Frontal cortex (tissue), 4 donors: Measurements from ENCODE around the gene TOP3A. TPM values are rescaled to one million over a fixed set of nuclear protein-coding genes. Genes with fewer than 3 reads are reported as not detected.
"Not testable (repeated sequence)": the region's sequence is repeated elsewhere in the genome, so short reads cannot be mapped to it uniquely, and the experiment has no call there.

Experiments used
- DNase-seq, 2 donors: peaks; one replicate each; pipeline ENCODE4 v3.0.0; 2012; ENCODE audit warnings: low spot score in 2 of 2
- FAIRE-seq: peaks from 2 replicates; lab custom pipeline; 2012; peaks lifted over from hg19 to GRCh38; lab: Jason Lieb, UNC
- total RNA-seq: library from RNA; depleted of rRNA; stranded (reverse); fragments of >200 nt; gene quantifications from one replicate; pipeline ENCODE4 v1.2.3, GENCODE V29; 2014
- donor health status: control.
- donor health status: control.
- donor health status: control.

The TOP3A gene
- total RNA-seq: 36.3 TPM

DNA sequence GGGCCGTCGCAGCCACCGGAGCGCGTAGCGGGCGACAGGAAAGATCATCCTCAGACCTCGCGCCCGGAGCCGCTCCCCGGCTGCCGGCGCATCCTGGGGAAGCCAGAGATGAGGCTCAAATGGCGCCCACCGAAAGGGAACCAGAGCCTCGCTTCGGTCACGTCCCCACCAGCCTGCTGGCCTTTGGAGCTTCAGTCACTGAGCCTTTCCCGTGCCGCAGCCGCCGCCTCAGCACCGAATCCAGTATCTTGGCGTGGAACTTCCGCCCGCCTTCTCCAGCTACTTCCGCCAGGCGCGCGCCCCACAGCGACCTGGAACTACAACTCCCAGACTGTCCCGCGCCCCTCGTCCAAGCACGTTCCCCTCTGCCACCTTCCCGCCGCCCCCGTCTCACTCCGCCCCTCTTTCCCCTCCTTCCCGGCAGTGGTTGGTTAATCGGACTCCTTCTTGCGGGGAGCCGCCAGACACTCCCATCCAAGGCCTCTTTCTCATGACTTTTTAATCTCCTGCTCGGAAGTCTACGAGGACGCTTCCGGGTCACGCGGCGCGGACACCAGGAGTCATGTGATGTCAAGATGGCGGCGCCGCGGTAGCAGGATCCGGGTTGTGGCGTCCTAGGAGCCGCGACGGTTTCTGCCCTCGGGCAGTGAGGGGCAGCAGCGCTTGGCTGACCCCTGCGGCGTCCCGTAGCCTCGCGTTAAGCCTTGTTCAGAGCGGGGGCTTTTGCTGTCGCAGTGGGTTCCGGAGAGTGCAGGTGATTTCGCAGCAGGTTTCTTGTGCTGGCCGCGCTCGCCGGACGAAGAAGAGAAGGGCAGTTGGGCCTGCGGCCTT, at the start of gene TOP3A, which contains the start of gene SMCR8:
Gene TOP3A (minus strand): TSS at position 264 of the 831 bp plus-strand sequence. CDS start 216 bp downstream, at position 48.
Gene SMCR8 (plus strand): TSS at position 563 of the 831 bp plus-strand sequence. CDS start 497 bp downstream, outside the sequence.
- FAIRE-seq: no peak
- DNase-seq: peak; percentile 82 to 89

- DNase-seq (no peak), FAIRE-seq (no peak)
These were observed 49.4 kb upstream of the TOP3A start for GRCh38 chr17:18364166-18364565.

- DNase-seq (peak; percentile 91 to 94), FAIRE-seq (no peak)
These were observed 48.6 kb upstream of the TOP3A start, which contains the start of gene SHMT1 for GRCh38 chr17:18363101-18364049. Gene SHMT1 (minus strand): TSS chr17:18363550. CDS start chr17:18355981, 7,569 bp downstream.

- FAIRE-seq (no peak), DNase-seq (peak; percentile 64 to 78)
These were observed 47.9 kb upstream of the TOP3A start for GRCh38 chr17:18362698-18363100.

GRCh38 chr17:18361837-18362697, 47.3 kb upstream of the TOP3A start:
- peak in 1 of 2 donors; percentile 36 for DNase-seq
- no peak for FAIRE-seq

DNA sequence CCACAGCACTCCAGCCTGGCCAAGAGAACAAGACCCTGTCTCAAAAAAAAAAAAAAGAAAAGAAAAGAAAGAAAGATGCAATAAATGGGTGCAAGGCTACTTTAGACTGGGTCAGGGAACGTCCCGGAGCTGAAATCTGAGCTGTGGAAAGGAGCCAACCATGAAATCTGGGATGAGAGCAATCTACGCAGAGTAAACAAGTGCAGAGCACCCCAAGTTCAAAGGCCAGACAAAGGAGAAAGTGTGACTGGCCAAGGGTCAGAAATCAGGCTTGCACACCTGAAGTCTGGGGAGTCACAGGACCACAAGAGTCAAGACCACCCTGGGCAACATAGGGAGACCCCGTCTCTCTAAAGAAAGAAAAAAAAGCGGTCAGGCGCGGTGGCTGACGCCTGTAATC, 45.7 kb upstream of the TOP3A start:
- FAIRE-seq (no peak), DNase-seq (no peak)

GRCh38 chr17:18356624-18357023, 41.8 kb upstream of the TOP3A start:
- DNase-seq: no peak
- no peak for FAIRE-seq

GRCh38 chr17:18353541-18353940, 38.7 kb upstream of the TOP3A start:
- FAIRE-seq (no peak), DNase-seq (no peak)

DNA sequence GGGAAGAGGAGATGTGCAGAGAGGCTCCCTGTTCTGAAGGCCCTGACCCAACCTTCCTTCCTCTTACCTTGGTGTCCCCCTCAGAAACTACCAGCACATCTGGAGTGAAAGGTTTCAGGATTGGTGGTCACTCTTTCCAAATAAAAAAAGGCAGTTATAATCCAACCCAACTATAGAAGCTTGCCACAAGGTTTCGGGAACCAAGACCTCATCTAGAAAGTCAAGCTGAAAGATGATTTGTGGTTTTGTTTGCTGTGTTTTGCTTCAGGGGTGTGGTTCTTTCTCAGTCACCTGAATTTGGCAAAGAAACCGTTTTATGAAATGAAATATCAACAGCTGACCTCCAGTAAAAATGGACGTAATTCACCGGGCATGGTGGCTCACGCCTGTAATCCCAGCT, 29.2 kb upstream of the TOP3A start:
- FAIRE-seq (no peak), DNase-seq (no peak)

GRCh38 chr17:18339933-18340332, 25.1 kb upstream of the TOP3A start:
- FAIRE-seq (no peak), DNase-seq (no peak)

- not testable (repeated sequence) for DNase-seq, FAIRE-seq
These were observed 23.4 kb upstream of the TOP3A start for GRCh38 chr17:18338158-18338557.

DNA sequence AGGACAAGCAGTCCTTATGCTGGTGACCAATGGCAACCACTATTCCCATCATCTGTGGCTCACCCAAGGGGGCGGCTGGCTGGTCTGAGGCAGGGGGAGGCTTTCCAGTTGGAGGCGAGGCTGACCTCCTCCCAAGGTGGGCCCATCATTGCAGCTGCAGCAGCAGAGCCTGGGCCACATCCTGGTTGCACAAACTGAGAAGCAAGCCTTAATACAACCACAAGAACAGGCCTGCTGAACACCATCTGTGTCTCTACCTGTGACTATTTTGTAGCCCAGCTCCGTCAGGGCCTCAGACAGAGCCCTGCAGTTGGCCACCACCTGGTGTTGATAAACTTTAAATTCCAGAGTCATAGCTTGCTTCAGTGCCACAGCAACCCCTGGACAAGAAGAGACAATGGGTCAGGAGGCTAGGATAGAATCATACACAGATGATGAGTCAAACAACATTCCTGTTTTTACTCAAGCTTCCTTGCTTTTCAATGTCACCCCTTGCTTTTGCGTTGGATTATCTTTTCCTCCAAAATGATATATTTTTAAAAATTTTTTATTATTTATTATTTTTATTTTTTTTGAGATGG, 18.2 kb upstream of the TOP3A start:
- FAIRE-seq: no peak
- DNase-seq: no peak

DNA sequence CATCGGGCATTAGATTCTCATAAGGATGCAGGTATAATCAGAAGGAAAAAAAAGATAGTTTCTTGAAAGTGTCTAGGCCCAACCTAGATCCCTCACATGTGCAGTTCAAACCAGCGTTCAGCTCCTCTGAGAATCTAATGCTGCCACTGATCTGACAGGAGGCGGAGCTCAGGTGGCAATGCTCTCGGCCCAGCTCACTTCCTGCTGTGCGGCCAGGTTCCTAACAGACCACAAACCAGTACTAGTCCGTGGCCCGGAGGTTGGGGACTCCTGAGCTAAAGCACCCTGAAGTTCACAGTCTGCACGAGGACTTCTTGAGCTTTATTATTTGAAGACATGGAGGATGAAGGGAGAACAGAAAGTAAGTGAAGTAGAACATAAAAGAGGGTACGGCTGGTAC, 17.1 kb upstream of the TOP3A start:
- FAIRE-seq (no peak), DNase-seq (no peak)

DNA sequence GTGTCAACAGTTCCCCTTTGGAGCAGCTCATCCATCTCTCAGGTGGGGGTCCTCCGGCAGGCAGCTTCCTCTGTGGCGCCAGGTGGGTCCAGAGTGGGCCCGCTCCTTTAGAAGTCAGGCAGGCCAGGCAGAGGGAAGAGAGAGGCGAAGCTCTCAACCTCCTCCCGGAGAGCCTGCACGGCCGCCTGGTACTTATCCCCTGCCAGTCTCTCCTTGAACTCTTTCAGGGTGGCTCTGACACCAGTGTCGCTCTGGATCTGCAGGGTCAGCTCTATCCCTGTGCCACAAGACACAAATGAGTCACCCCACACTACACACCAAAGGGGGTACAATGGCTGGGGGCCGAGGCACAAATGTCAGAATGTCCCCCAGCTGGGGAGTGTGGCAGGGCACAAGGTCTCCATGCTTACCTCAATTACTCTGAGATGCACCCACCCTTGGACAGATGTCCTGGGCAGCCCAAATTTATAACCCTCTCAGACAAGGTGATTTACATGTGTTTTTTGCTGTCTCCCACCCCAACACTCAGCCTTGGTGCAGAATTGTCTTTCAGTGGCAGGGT, 13.9 kb upstream of the TOP3A start:
- no peak for DNase-seq

DNA sequence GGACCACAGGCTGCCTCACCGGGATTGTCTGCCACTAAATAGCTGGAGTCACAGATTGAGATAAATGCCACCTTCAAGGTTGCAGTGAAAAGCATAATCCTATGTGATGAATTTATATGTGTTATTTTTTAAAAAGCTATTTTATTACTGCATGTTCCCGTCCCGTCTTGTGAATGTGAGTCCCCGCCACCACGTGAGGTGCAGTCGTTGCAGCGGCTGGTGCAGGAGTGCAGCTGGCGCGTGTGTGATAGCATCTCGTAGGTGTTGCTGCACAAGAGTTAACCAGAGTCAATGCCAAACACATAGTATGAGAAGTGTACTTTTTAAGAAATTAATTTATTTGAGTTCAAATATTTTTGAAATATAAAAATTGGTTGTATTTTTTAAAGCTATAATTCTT, 12.8 kb upstream of the TOP3A start:
- DNase-seq (no peak), FAIRE-seq (no peak)

More for the DNA sequence above, 13.9 kb upstream of the TOP3A start:
- FAIRE-seq: no peak

DNA sequence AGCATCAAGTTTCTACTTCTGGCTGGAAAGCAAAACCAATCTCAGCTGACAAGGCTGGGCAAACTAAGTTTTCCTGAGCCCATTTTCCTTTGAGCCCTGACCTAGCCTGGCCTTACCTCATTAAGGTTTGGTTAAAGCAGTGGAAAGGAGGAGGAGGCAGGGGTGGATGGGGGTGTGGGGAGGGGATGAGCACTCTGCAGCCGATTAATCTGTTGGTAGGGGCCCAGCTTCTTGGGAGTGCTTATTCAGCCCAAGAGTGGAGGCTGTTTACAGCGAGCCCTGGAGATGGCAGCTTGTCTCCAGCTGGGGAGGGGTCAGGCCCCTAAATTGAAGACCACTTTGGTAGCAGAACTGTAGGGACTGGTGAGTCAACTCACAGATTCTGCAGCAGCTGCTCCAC, 12.3 kb upstream of the TOP3A start:
- no peak for DNase-seq
- FAIRE-seq: no peak

- DNase-seq (no peak), FAIRE-seq (no peak)
These were observed 11.8 kb upstream of the TOP3A start for GRCh38 chr17:18326572-18326971.

- no peak for FAIRE-seq
These were observed 11.2 kb upstream of the TOP3A start for GRCh38 chr17:18326039-18326438.

More at GRCh38 chr17:18326039-18326438, 11.2 kb upstream of the TOP3A start:
- no peak for DNase-seq
